Neural cell (in vitro differentiated cells): Measurements from ENCODE around the gene SPOCK1. TPM values are rescaled to one million over a fixed set of nuclear protein-coding genes. Genes with fewer than 3 reads are reported as not detected.

Source experiments
- H2AFZ ChIP-seq: fragments of 200-600, 300-800 bp; sonication (generic), shearing (Covaris generic); 2 replicates; pipeline ENCODE4 v1.6.0; 2014; ENCODE audit warnings: low read depth, mild to moderate bottlenecking, antibody characterized with exemption, low read length, moderate library complexity
- H3F3A ChIP-seq: fragments of 200-600 bp; shearing (Covaris generic); 2 replicates; pipeline ENCODE4 v1.6.1; 2016; ENCODE audit warnings: mild to moderate bottlenecking, moderate library complexity, mixed read lengths, antibody characterized with exemption, low read length; ENCODE audit not compliant: insufficient read depth, poor library complexity, severe bottlenecking
- H3K27ac ChIP-seq: fragments of 200-600, 300-800 bp; sonication (generic), shearing (Covaris generic); 2 replicates; pipeline ENCODE4 v1.5.1; 2014; ENCODE audit warnings: mild to moderate bottlenecking, low read length, moderate library complexity
- H3K27me3 ChIP-seq: fragments of 300-800, 200-600 bp; sonication (generic), shearing (Covaris generic); 2 replicates; pipeline ENCODE4 v1.6.0; 2014; ENCODE audit warnings: mild to moderate bottlenecking, low read depth, low read length, moderate library complexity; ENCODE audit not compliant: insufficient read depth
- H3K36me3 ChIP-seq: fragments of 300-800, 200-600 bp; sonication (generic), shearing (Covaris generic); 2 replicates; pipeline ENCODE4 v1.5.1; 2014; ENCODE audit warnings: mild to moderate bottlenecking, antibody characterized with exemption, low read length, moderate library complexity; ENCODE audit not compliant: insufficient read depth
- H3K4me2 ChIP-seq: fragments of 300-800, 200-600 bp; sonication (generic), shearing (Covaris generic); 2 replicates; pipeline ENCODE4 v1.6.0; 2014; ENCODE audit warnings: mild to moderate bottlenecking, low read length
- H3K4me3 ChIP-seq: fragments of 300-800, 200-600 bp; sonication (generic), shearing (Covaris generic); 2 replicates; pipeline ENCODE4 v1.5.1; 2014; ENCODE audit warnings: mild to moderate bottlenecking, low read length, moderate library complexity
- H3K79me2 ChIP-seq: fragments of 200-600 bp; shearing (Covaris generic); replicated peaks from 2 replicates; pipeline ENCODE4 v1.6.0; 2014; ENCODE audit warnings: mild to moderate bottlenecking, low read length, moderate library complexity; ENCODE audit not compliant: insufficient read depth
- H3K9ac ChIP-seq: fragments of 300-800, 200-600 bp; sonication (generic), shearing (Covaris generic); 2 replicates; pipeline ENCODE4 v1.6.1; 2016; ENCODE audit warnings: mild to moderate bottlenecking, low read length, mixed read lengths
- H3K9me2 ChIP-seq: fragments of 200-600 bp; shearing (Covaris generic); 2 replicates; pipeline ENCODE4 v1.6.1; 2016; ENCODE audit warnings: mild to moderate bottlenecking, low read length, mixed read lengths; ENCODE audit not compliant: insufficient read depth
- H3K9me3 ChIP-seq: fragments of 200-600, 300-800 bp; sonication (generic), shearing (Covaris generic); 2 replicates; pipeline ENCODE4 v1.6.1; 2016; ENCODE audit warnings: mild to moderate bottlenecking, mixed run types, low read length, moderate library complexity, mixed read lengths
- H4K20me1 ChIP-seq: fragments of 200-600 bp; shearing (Covaris generic); 2 replicates; pipeline ENCODE4 v1.6.1; 2016; ENCODE audit warnings: mild to moderate bottlenecking, mixed run types; ENCODE audit not compliant: insufficient read depth
- CTCF ChIP-seq: fragments of 450-650 bp; IDR thresholded peaks from 2 replicates; pipeline ENCODE4 v1.5.1; 2014; ENCODE audit warnings: antibody characterized with exemption, mild to moderate bottlenecking, moderate library complexity; ENCODE audit not compliant: poor library complexity, severe bottlenecking
- EP300 ChIP-seq: fragments of 450-650 bp; conservative IDR thresholded peaks from 2 replicates; pipeline ENCODE4 v1.6.1; 2014; ENCODE audit warnings: antibody characterized with exemption, mild to moderate bottlenecking, moderate library complexity; ENCODE audit not compliant: poor library complexity, severe bottlenecking
- EZH2 ChIP-seq: fragments of 200-600, 300-800 bp; shearing (Covaris generic), sonication (generic); IDR thresholded peaks from 2 replicates; pipeline ENCODE4 v1.6.1; 2014; ENCODE audit warnings: antibody characterized with exemption, low read length, borderline replicate concordance, mild to moderate bottlenecking; ENCODE audit not compliant: insufficient read depth, poor library complexity, severe bottlenecking
- MXI1 ChIP-seq: fragments of 450-650 bp; conservative IDR thresholded peaks from 2 replicates; pipeline ENCODE4 v1.6.1; 2014; ENCODE audit warnings: antibody characterized with exemption, mild to moderate bottlenecking; ENCODE audit not compliant: poor library complexity, severe bottlenecking
- POLR2AphosphoS5 ChIP-seq: IDR thresholded peaks from 2 replicates; pipeline ENCODE4 v1.6.1; 2012
- RAD21 ChIP-seq: fragments of 450-650 bp; conservative IDR thresholded peaks from 2 replicates; pipeline ENCODE4 v1.6.1; 2014; ENCODE audit warnings: antibody characterized with exemption, mild to moderate bottlenecking, moderate library complexity
- REST ChIP-seq: IDR thresholded peaks from 2 replicates; pipeline ENCODE4 v1.6.1; 2012; ENCODE audit warnings: borderline replicate concordance
- SMC3 ChIP-seq: fragments of 450-650 bp; conservative IDR thresholded peaks from 2 replicates; pipeline ENCODE4 v1.6.1; 2014; ENCODE audit warnings: antibody characterized with exemption, mild to moderate bottlenecking, moderate library complexity; ENCODE audit not compliant: poor library complexity
- TAF1 ChIP-seq: IDR thresholded peaks from 2 replicates; pipeline ENCODE4 v1.6.1; 2012; ENCODE audit warnings: low read depth
- polyA plus RNA-seq: library from polyadenylated mRNA; depleted of rRNA; stranded (reverse); fragments of >200 nt; gene quantifications from 2 replicates; pipeline ENCODE4 v1.2.3, GENCODE V29; 2014

Gene SPOCK1
- polyA plus RNA-seq, 1 donor from 2014 or later = 33.6 TPM

- no peaks in the 10 kb centered on the region for H3K27me3 ChIP-seq
- no peak overlapping the region for H3K4me2 ChIP-seq
- H3K79me2 ChIP-seq = no peaks in the 10 kb centered on the region
- H3K9me3 ChIP-seq = no peaks in the 10 kb centered on the region
- H4K20me1 ChIP-seq = no peaks in the 10 kb centered on the region
- H3K9me2 ChIP-seq = no peaks in the 10 kb centered on the region
- no peaks in the 10 kb centered on the region for H3K36me3 ChIP-seq
- no peak overlapping the region for H3K27ac ChIP-seq
- TF ChIP-seq REST (no peak), TAF1 (no peak), POLR2AphosphoS5 (no peak), EP300 (no peak), EZH2 (no peak), RAD21 (no peak), MXI1 (no peak), CTCF (no peak), SMC3 (no peak)
- H3K9ac ChIP-seq = no peak overlapping the region
- no peak overlapping the region for H3K4me3 ChIP-seq
- no peaks in the 10 kb centered on the region for H3F3A ChIP-seq
- no peak overlapping the region for H2AFZ ChIP-seq
Measured at GRCh38 chr5:137254119-137255090, 244.7 kb downstream of the SPOCK1 start.

GRCh38 chr5:137252512-137252911, 246.6 kb downstream of the SPOCK1 start:
- Histone ChIP-seq H2AFZ (no peak overlapping the region), H3K27me3 (no peaks in the 10 kb centered on the region), H3K79me2 (no peaks in the 10 kb centered on the region), H3K4me3 (no peak overlapping the region), H3K9me3 (no peaks in the 10 kb centered on the region), H3K36me3 (no peaks in the 10 kb centered on the region), H3K4me2 (no peak overlapping the region), H3K9me2 (no peaks in the 10 kb centered on the region), H4K20me1 (no peaks in the 10 kb centered on the region), H3F3A (no peaks in the 10 kb centered on the region), H3K27ac (no peak overlapping the region), H3K9ac (no peak overlapping the region)
- TF ChIP-seq EP300 (no peak), CTCF (no peak), SMC3 (no peak), MXI1 (no peak), REST (no peak)
